HG03469 (cell line): ENCODE results near the gene EDA.
A peak's percentile ranks its signal among the peaks of the same experiment; 100 is the strongest.

Experiments
- ATAC-seq: cut with Tn5 transposase; IDR thresholded peaks from one replicate; pipeline ENCODE4 v1.9.1; 2021; ENCODE audit warnings: mild to moderate bottlenecking, moderate library complexity, moderate number of reproducible peaks; ENCODE audit not compliant: unreplicated experiment

Gene EDA

DNA sequence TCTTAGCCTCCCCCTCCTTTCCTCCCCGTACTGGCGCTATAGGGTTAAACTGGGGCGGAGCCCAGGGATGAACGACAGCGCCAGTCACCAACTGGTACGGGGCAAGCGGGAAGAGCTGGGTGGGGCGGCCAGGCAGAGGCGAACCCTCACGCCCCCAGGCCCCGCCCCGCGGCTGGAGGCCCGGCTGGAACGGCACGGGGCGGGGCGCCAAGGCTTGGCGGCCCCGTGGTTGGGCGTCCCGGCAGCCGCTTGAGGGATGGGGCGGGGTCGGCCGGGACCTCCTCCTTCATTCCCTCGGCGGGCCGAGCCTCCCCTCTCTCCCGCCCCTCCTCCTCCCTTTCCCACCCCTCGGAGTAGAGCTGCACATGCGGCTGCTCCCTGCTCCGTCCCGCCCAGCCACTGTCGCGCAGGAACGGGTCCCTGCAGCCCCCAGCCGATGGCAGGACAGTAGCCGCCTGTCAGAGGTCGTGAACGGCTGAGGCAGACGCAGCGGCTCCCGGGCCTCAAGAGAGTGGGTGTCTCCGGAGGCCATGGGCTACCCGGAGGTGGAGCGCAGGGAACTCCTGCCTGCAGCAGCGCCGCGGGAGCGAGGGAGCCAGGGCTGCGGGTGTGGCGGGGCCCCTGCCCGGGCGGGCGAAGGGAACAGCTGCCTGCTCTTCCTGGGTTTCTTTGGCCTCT is at the start of gene EDA:
Gene EDA (plus strand): TSS at position 335 of the 678 bp plus-strand sequence.
- peak; percentile 83 for ATAC-seq

DNA sequence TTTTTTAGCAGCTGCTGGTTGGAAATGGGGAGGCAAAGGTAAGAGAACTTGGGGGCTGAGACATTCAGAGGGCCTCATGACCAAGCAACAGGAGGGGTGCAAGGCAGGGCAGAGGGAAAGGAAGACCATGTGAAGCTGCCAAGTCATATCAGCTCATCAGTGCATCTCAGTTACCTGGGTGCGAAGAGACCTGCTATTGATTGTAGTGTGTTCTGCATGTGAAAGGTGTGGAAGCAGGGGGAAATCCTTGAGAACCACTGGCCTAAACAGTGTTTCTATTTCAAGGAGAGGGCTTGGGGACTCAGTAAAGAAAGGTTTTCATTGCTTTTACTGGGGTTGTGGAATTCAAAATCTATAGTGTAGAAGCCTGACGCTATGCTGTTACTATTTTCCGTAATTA is 47.1 kb upstream of the EDA start:
- ATAC-seq, result no peak

DNA sequence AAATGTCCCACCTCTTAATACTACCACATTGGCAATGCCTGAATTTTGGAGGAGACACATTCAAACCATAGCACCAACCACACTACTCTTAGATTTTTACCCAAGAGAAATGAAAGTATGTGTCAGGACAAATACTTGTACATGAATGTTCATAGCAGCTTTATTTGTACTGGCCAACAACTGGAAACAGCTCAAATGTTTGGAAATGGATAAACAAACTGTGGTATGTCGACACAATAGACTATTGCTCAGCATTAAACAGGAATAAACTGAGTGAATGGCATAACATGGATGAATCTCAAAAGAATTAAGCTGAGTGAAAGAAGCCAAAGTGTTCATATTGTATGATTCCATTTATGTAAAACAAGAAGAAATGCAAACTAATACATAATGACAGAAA is 18.5 kb upstream of the EDA start:
- no peak for ATAC-seq

DNA sequence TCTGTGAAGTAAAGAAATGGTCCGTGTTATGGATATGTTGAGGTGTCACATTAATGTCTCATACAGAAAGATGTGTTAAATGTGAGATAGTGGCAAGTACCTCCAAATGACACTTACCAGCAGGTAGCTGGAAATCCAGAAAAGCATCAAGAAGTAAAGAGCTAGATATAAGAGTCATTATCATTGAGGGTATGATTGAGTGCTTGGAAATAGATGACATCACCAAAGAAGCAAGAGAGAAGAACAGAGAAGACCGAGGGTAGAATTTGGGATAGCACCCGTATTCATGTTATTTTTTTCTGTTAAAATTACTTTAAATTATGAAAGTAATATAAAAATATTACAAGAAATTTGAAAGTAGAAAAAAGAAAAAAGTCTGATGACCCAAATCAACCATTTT is 15.7 kb upstream of the EDA start:
- no peak for ATAC-seq

DNA sequence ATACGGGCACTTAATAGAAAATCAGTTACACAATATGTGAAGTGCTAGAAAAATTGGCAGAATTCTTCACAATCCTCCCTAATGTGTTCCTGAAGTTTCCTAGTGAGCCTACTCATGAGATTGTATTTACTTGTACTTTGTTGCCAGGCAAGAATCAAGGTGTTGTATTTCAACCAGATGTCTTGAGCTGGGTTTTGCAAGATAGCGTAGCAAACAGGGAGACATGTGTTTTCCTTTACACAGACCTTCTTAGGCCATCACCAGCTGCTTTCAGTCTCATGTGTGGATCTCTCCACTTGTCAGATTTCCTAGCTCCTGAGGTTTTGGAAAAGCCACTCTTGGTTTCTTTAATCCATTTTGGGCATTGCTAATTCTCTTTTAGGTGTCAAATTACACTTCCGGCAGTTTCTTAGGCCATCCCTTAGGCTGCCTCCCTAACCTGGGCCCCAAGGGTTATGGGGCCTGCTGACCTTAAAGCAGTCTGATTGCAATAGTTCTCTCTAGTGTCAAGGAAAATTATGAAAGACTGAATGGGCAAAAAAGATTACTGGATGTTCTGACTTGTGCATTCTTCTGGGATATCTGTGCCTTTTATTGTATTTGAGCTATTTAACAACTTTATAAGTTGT is 12.2 kb upstream of the EDA start:
- ATAC-seq, result no peak

DNA sequence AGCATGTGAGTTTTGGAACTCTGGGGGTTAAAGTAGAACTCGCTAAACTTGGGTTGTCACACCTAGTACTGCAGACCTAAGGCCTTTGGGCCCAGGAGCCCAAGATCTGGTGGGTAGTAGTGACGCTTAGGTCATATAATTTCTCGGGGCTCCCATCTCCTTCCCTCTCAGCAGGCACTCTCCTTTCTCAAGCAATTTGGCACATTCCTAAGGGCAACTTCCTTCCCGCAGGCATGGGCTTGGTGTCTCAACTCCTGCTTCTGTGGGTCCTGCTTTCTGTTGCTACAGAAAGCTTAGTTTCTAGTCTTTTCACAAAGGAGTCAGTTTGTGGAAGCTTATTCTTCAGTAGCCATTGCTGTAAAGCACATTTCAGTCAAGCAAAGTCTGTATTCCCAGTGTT is 10.4 kb upstream of the EDA start:
- no peak for ATAC-seq

DNA sequence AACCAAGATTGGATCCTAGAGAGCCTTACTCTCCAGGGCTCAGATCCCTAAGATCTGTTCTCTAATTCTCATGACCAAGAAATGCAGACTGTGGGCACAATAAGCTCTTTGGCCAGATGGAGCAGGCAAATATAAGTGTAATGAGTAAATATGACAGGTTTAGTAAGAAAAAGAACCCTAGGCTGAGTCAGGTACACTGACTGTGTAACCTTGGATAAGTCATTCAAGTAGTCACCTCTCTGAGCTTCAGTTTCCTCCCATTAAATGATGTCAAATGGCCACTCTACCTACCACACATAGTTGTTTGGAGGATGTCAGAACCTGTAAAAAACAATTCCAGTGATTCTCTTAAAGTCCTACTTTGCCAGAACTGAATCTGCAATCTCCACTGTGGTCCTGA is 8.3 kb upstream of the EDA start:
- no peak for ATAC-seq

DNA sequence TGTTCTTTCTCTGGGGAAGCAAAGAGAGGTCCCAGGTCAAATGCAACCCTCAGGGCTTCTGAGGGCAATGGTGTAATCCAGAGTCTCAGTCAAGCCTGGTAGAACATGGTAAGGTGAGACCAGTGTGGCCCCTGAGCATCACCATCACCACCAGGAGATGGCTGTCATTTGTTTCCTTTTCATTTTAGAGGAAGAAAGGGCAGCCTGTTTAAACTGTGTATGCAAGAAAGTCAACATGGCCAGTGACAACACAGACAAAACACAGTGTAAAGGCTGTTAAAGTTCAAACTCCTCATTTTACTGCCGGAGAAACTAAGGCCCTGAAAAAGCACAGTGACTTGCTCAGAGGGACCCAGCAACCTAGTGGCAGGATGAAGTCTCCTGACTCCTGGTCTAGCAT is 2.0 kb upstream of the EDA start:
- no peak for ATAC-seq

DNA sequence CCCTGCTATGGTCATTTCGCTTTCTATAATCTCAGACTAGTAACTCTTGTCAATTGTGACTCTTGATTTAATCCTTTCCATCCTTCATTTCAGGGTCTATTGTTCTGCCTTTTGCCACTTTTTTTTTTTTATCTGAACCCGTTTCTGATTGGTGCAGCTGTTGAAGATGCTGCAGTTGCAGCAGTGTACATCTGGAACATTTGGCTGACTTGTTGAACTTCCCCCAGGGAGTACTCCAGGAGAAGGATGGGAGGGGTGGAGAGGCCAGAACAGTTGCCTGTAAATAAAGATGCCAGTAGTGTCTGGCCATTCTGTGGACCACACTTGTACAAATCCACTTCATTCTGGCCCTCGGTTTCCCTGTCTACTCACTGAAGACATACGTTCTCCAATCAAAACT is 1.0 kb upstream of the EDA start:
- no peak for ATAC-seq

DNA sequence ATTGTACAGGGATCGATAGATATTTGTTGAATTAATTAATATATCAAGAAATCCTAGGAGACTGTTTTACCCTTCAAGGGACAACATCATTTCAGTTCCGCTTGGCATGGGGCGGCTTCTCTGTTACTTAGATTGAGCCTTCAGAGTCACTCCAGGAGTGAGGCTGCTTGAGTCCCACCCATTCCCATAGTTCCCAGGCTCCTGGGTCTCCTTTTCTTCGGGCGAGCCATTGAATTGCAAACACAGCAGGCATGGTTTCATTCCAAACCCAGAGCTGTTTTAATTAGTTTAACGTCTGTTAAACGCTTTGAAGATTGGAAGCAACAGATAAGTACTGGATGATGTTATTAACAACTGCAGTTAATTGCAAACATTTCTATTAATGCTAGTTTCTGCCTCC is 571 bp upstream of the EDA start:
- ATAC-seq, result no peak

DNA sequence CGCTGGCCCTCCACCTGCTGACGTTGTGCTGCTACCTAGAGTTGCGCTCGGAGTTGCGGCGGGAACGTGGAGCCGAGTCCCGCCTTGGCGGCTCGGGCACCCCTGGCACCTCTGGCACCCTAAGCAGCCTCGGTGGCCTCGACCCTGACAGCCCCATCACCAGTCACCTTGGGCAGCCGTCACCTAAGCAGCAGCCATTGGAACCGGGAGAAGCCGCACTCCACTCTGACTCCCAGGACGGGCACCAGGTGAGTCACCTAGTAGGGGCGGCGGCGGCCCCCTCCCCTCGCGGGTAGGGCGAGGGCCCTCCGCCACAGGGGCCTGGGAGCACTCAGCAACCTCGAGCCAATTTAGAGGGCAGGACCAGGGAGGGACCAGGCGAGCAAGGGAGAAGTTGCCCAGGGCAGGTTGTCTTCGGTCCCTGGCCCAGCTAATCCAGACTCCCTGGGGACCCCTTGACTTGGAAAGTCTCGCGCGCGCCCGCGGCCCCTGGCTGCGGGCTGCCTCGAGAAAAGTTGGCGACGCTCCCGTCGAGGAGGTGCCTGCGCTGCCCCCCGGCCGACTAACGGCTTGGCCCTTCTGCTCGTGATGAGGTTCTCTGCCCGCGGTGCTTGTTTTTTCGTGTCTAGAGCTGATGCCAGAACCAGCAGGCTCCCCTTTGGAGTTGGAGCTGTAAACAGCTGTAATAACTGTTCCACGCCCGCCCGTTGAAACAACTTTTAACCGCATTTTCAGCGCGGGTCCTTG is 717 bp downstream of the EDA start:
- ATAC-seq, result no peak

DNA sequence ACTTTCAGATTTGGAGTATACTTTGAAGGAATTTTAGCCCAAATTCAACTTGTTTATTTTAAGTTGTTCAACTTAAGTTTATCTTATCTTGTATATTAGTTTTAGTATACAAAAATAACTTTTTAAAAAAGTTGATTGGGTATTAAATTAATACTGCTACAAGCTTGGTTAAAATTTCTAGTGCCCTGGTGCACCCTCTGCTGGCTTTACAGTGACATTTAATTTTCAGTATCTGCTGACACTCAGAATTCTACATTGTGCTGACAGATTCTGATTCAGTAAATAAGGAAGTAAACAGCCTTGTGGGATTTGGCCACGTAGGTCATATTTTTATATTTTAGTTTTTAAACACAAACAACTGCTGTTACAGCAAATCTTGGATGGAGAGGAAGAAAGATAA is 2.9 kb downstream of the EDA start:
- no peak for ATAC-seq

DNA sequence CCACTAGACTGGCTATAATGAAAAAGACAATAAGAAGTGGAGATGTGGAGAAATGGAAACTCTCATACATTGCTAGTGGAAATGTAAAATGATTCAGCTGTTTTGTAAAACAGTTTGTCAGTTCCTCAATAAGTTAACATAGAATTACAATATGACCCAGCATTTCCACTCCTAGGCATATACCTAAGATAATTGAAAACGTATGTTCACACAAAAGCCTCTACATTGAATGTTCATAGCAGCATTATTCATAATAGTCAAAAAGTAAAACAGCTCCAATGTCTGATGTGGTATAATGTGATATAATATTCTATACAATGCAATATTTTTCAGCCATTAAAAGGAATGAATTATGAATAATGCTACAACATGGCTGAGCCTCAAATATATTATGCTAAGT is 10.2 kb downstream of the EDA start:
- no peak for ATAC-seq

DNA sequence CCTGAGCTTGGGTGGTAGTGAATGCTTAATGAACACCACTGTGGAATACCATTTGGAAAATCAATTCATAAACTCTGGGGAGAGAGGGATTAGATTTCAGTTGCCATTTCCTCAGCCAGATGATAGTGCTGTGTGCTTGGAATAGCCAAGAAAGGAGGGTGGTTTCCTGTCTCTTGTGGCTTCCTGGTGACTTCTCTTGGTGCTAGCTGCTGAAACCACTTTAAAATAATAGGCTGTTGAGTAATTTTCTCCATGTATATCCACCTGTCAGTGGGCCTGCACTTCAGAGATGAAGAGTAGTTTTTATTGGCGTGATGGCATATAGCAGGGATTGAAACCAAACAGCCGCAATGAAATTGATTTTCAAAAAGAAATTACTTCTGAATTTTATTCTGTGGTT is 11.8 kb downstream of the EDA start:
- ATAC-seq, result no peak

DNA sequence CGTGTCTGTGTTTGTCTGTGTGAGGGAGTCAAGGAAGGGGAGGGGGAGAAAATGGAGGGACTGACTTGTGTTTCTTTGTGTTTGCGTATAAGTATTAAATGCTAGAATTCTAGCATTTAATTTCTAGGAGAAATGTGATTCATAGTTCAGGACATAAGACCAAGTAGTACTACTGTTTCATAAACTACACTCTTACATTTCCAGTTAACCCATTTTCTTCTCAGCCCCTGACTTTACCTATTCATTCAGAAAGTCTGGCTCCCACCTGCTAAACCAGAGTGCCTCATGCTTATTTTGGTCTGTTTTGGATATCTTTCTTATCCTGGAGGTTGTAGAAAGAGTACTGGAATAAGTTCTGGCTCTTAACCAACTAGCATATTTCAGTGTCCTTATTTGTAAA is 14.2 kb downstream of the EDA start:
- ATAC-seq, result no peak

DNA sequence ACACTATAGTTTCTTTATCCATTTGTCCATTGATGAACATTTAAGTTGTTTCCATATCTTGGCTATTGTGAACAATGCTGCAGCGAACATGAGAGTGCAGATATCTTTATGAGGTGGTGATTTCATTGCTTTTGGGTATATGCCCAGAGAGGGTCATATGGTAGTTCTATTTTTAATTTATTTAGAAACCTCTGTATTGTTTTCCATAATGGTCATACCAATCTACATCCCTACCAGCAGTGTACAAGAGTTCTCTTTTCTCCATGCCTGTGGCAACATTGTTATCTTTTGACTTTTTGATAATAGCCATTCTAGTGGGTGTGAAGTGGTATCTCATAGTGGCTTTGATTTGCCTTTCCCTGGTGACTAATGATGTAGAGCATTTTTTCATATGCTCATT is 48.8 kb downstream of the EDA start:
- no peak for ATAC-seq

DNA sequence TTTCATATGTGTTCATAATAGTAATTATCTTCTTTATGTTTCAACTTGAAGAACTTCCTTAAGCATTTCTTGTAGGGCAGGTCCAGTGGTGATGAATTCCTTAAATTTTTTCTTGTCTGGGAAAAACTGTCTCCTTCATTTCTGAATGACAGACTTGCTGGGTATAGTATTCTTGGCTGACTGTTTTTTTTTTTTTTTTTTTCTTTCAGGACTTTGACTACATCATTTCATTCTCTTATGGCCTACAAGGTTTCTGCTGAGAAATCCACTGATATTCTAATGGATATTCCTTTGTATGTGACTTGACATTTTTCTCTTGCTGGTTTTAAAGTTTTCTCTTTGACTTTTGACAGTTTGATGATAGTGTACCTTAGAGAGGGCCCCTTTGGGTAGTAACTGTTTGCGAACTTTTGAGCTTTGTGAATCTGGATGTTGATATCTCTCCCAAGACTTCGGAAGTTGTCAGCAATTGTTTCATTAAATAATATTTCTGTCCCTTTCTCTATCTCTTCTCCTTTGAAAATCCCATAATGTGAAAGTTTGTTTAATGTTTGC is 54.2 kb downstream of the EDA start:
- no peak for ATAC-seq

DNA sequence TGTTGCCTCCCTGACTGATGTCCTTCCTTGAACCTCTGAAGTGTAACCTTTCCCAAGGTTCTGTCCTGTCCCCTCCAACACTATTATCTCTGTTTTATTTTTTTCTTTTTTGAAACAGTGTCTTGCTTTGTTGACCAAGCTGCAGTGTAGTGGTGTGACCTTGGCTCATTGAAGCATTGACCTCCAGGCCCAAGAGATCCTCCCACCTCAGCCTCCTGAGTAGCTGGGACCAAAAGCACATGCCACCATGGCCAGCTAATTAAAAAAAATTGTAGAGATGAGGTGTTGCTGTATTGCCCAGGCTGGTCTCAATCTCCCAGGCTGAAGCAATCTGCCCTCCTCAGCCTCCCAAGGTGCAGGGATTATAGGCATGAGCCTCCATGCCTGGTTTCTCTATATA is 59.0 kb downstream of the EDA start:
- no peak for ATAC-seq

DNA sequence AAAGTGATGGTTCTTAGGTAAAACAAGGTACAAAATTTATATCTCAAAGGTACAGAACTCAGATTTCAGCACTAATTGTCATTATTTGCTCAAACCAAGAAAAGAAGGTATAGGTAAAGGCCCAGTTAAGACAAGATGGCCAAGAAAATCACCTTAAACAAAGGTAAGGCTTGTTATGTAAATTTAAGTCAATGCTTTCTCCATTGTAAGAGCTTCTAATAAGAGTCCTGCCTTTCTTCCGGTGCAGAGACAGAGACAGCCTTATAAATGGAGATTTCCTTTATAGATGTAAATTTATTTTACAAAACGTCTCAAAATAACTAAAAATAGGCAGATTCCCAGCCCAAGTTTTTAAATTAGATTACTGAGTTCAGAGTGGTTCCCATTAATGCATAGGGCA is 89.9 kb downstream of the EDA start:
- ATAC-seq, result no peak

DNA sequence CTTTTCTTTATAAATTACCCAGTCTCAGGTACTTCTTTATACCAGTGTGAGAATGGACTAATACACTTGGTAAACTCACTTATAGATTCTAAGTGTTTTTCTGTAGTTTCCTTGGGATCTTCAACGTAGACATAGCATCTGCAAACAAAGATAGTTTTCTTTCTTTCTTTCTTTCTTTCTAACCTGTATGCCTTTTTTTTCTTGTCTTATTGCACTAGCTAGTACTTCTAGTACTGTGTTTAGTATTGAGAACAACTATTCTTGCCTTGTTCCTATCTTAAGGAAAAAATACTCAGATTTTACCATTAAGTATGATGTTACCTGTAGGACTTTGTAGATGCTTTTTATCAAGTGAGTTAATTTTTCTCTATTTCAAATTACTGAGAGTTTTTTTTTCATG is 102.2 kb downstream of the EDA start:
- no peak for ATAC-seq

DNA sequence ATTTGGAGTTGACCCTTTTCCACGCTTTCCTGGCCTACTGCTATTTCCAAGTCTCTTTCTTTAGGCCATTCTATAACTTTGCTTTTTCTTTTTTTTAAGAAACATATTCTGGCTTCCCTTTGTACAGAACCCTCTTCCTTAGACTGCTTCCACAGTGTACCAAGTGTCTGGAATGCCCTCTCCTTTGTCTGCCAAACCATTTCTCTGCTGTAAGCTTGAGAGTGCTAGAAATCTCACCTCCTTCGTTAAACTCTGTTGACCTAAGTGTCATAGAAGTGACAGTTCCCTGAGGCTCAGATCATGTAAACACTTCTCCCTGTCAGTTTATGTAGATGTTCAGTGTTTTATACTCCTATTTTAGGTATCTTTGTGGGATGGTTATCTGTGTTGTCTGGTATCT is 108.4 kb downstream of the EDA start:
- ATAC-seq, result no peak

DNA sequence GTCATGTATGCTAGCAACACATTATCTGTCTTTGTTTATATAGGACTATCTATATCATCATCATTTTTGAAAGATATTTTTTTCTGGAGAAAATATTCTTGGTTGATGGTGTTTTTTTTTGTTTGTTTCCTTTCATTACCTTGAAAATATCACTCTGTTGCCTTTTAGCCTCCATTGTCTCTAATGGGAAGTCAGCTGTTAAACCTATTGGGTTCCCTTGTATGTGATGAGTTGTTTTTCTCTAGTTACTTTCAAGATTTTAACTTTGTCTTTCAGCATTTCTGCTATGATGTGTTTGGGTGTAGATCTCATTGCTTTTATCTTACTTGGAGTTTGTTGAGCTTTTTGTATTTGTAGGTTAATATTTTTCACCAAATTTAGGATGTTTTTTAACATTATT is 124.4 kb downstream of the EDA start:
- ATAC-seq, result no peak
